ENCODE measurements around the gene SCO1. TPM values are rescaled to one million over a fixed set of nuclear protein-coding genes. Genes with fewer than 3 reads are reported as not detected.
"Not testable (repeated sequence)": the region's sequence is repeated elsewhere in the genome, so short reads cannot be mapped to it uniquely, and the experiment has no call there.

SCO1 gene
- total RNA-seq, 4 donors from 2014 or later: 11.3 to 33.8 (median 16.2) TPM

GRCh38 chr17:10735821-10736220 is 38.5 kb upstream of the SCO1 start:
- no peak overlapping the region for H3K4me3 ChIP-seq (ENCODE audit: low read depth, poor library complexity, severe bottlenecking)
- intact Hi-C loops (cut with DNase I; ENCODE audit: low total_unique reads): no loop called here
- no peak for TF ChIP-seq CTCF (IDR thresholded peaks at IDR 0.05)
- TF ChIP-seq POLR2A (IDR thresholded peaks at IDR 0.05): no peak
- DNase-seq (ENCODE audit: low spot score in 2 of 2): peak in 1 of 2 donors; percentile 60
- 86 to 93% methylated on average over 4 of the region's 4 CpGs for WGBS, 2 donors

GRCh38 chr17:10735251-10735650 is 37.9 kb upstream of the SCO1 start:
- no peak for TF ChIP-seq POLR2A (IDR thresholded peaks at IDR 0.05)
- no peak for TF ChIP-seq CTCF (IDR thresholded peaks at IDR 0.05)
- H3K4me3 ChIP-seq (ENCODE audit: low read depth, poor library complexity, severe bottlenecking): no peak overlapping the region
- DNase-seq (ENCODE audit: low spot score in 2 of 2): peak in 1 of 2 donors; percentile 45
- 62 to 70% methylated on average over 2 of the region's 2 CpGs for WGBS, 2 donors
- intact Hi-C loops (cut with DNase I; ENCODE audit: low total_unique reads): no loop called here

GRCh38 chr17:10733666-10734065 is 36.3 kb upstream of the SCO1 start:
- no peak overlapping the region for H3K4me3 ChIP-seq (ENCODE audit: low read depth, poor library complexity, severe bottlenecking)
- intact Hi-C loops (cut with DNase I; ENCODE audit: low total_unique reads): no loop called here
- 87 to 89% methylated on average over 3 of the region's 3 CpGs for WGBS, 2 donors
- DNase-seq (ENCODE audit: low spot score in 2 of 2): peak in 1 of 2 donors; percentile 75
- TF ChIP-seq POLR2A (IDR thresholded peaks at IDR 0.05): no peak
- TF ChIP-seq CTCF (IDR thresholded peaks at IDR 0.05): no peak

- DNase-seq (ENCODE audit: low spot score in 2 of 2): peak in 1 of 2 donors; percentile 75
- intact Hi-C loops (cut with DNase I; ENCODE audit: low total_unique reads); H3K4me3 ChIP-seq (ENCODE audit: low read depth, poor library complexity, severe bottlenecking): not testable (repeated sequence)
- 93 to 98% methylated on average over 6 of the region's 6 CpGs for WGBS, 2 donors
Measured at GRCh38 chr17:10732121-10732520, 34.8 kb upstream of the SCO1 start.

GRCh38 chr17:10731408-10731879 is 34.1 kb upstream of the SCO1 start:
- WGBS, 2 donors: 85 to 89% methylated on average over 6 of the region's 6 CpGs
- peak in 1 of 2 donors; percentile 56 for DNase-seq (ENCODE audit: low spot score in 2 of 2)
- no peak overlapping the region for H3K4me3 ChIP-seq (ENCODE audit: low read depth, poor library complexity, severe bottlenecking)
- TF ChIP-seq CTCF (IDR thresholded peaks at IDR 0.05) (no peak), POLR2A (IDR thresholded peaks at IDR 0.05) (no peak)
- intact Hi-C loops (cut with DNase I; ENCODE audit: low total_unique reads): no loop called here

- peak in 1 of 2 donors; percentile 85 for DNase-seq (ENCODE audit: low spot score in 2 of 2)
- intact Hi-C loops (cut with DNase I; ENCODE audit: low total_unique reads): not testable (repeated sequence)
- 8 to 10% methylated on average over 15 of the region's 15 CpGs for WGBS, 2 donors
- peak overlapping the region; percentile 44 for H3K4me3 ChIP-seq (ENCODE audit: low read depth, poor library complexity, severe bottlenecking)
Measured at GRCh38 chr17:10730247-10730646, 32.9 kb upstream of the SCO1 start.

Measured in lower leg skin (tissue), 4 donors.